DMS 273 treated with DMSO at 0.1 percent for 48 hours (cell line): ENCODE measurements around the gene NOL9.
"Not testable (repeated sequence)": the region's sequence is repeated elsewhere in the genome, so short reads cannot be mapped to it uniquely, and the experiment has no call there.

Source experiments
- DNase-seq: peaks from one replicate; lab custom pipeline; 2025; lab: John Stamatoyannopoulos, UW

Gene NOL9

GRCh38 chr1:6503884-6504602, 50.3 kb downstream of the NOL9 start:
- DNase-seq = no peak

- no peak for DNase-seq
These were observed 52.1 kb downstream of the NOL9 start for GRCh38 chr1:6502000-6502891.

GRCh38 chr1:6501279-6501813, 53.0 kb downstream of the NOL9 start:
- DNase-seq = no peak

- no peak for DNase-seq
These were observed 53.6 kb downstream of the NOL9 start for GRCh38 chr1:6500544-6501278.

GRCh38 chr1:6499296-6499695, 55.0 kb downstream of the NOL9 start:
- no peak for DNase-seq

- DNase-seq = no peak
These were observed 55.7 kb downstream of the NOL9 start for GRCh38 chr1:6498576-6499111.

GRCh38 chr1:6497867-6498575, 56.3 kb downstream of the NOL9 start:
- DNase-seq = no peak

GRCh38 chr1:6497215-6497866, 57.0 kb downstream of the NOL9 start:
- DNase-seq = no peak

- no peak for DNase-seq
These were observed 57.5 kb downstream of the NOL9 start for GRCh38 chr1:6496890-6497214.

- no peak for DNase-seq
These were observed 58.0 kb downstream of the NOL9 start for GRCh38 chr1:6496365-6496721.

- DNase-seq = no peak
These were observed 58.6 kb downstream of the NOL9 start for GRCh38 chr1:6495540-6496364.

GRCh38 chr1:6495041-6495441, 59.3 kb downstream of the NOL9 start:
- peak; percentile 73 for DNase-seq

- no peak for DNase-seq
These were observed 59.7 kb downstream of the NOL9 start for GRCh38 chr1:6494627-6495026.

GRCh38 chr1:6493834-6494223, 60.5 kb downstream of the NOL9 start:
- DNase-seq = not testable (repeated sequence)

GRCh38 chr1:6491966-6492365, 62.3 kb downstream of the NOL9 start:
- DNase-seq = no peak

GRCh38 chr1:6491480-6491962, 62.8 kb downstream of the NOL9 start, which contains the start of gene PLEKHG5:
PLEKHG5 (minus strand) TSS chr1:6491667; CDS start chr1:6477571, 14,096 bp downstream.
- no peak for DNase-seq

GRCh38 chr1:6491081-6491449, 63.2 kb downstream of the NOL9 start:
- no peak for DNase-seq

GRCh38 chr1:6490181-6491080, 63.9 kb downstream of the NOL9 start:
- peak; percentile 29 for DNase-seq

GRCh38 chr1:6489799-6490180, 64.5 kb downstream of the NOL9 start:
- peak; percentile 56 for DNase-seq
